Endometrial microvascular endothelial cells (primary cell): ENCODE measurements around the gene ATXN1. TPM values are rescaled to one million over a fixed set of nuclear protein-coding genes. Genes with fewer than 3 reads are reported as not detected.

ENCODE experiments used
- in situ Hi-C: cut with HindIII; loops from 2 replicates; pipeline ENCODE4 v1.10.0; 2017; ENCODE audit warnings: low sequenced_read_pairs, low pct_unique_long_range_greater_than_20kb; ENCODE audit errors: inconsistent ontology term
- total RNA-seq: library from RNA; depleted of rRNA; stranded (reverse); fragments of >200 nt; gene quantifications from one replicate; pipeline ENCODE4 v1.2.3, GENCODE V29; 2015; ENCODE audit errors: inconsistent ontology term

Gene ATXN1
- total RNA-seq, 1 donor from 2014 or later: 8.1 TPM

- in situ Hi-C loops: no loop called here
These were observed 70.6 kb downstream of the ATXN1 start for GRCh38 chr6:16690608-16691142.

DNA sequence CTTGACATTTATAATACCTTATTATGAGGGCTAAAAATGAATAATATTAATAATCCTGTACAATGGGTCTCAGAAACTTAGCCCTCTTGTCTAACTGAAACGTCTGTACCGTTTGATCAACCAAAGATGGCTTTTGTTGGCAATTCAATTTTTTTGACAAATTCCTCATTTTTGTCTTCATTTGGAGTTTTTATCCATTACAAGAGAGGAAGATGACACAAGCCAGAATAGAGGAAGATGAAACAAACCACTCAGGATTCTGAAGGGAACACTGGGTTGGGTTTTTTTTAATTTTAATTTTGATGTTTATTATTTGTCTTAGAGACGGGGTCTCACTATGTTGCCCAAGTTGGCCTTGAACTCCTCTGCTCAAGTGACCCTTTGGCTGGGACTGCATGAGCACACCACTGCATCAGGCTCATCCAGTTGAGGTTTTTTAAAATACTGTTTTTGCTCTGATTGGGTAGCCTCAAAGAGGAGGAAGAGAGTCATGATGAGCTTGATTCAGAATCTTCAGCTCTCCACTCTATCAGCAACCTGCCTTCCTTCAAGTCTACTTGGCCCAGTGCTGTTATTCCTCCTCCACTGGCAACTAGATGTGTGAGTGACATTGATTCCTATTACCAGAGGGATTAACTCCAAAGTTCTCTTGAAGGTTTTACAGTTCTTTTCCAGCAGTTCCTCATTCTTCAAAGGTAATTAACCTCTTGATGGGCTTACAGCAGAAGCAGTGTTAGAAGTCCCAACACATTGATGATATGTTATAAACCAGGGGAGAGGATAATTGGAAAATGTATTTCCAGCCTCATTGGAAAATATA, 71.3 kb downstream of the ATXN1 start:
- in situ Hi-C loops: no loop called here

DNA sequence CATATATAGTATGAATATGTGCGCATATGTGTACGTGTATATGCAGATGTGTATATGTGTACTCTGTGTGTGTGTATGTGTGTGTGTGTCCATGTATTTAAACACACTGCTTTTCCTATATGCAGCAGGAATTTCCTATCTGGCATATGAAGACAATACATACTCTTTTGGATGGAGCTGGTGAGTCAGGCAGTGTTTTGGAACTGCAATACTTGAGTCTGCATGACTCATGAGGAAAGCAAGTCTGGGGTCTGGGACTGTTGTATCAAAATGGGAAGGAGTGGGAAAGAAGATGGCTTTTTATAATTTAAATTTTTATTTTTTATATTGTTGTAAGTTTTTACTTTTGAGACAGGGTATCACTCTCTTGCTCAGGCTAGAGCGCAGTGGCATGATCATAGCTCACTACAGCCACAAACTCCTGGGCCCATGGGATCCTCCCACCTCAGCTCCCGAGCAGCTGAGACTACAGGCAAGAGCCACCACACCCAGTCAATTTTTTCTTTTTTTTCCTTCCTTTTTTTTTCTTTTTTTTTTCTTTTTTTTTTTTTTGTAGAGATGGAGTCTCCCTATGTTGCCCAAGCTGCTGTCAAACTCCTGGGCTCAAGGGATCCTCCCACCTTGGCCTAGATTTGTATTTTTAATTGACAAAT, 72.2 kb downstream of the ATXN1 start:
- in situ Hi-C loops: no loop called here

DNA sequence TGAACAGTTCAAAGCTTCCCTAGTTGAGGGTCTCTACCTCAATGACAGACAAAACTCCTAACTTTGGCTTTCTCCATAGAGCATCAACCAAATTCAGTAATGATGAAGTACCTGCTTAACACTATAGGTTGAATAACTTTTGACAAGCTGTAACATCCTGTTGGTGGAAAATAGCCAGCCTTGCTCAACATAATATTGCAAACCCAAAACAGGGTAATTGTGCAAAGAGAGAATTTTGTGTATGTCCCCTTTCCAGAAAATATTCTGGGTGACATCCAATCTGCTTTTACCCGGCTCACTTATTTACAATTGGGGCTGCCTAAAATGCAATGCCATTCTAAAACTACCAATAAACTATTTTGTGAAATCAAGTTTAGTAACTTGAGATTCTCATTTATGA, 72.8 kb downstream of the ATXN1 start:
- in situ Hi-C loops: no loop called here

DNA sequence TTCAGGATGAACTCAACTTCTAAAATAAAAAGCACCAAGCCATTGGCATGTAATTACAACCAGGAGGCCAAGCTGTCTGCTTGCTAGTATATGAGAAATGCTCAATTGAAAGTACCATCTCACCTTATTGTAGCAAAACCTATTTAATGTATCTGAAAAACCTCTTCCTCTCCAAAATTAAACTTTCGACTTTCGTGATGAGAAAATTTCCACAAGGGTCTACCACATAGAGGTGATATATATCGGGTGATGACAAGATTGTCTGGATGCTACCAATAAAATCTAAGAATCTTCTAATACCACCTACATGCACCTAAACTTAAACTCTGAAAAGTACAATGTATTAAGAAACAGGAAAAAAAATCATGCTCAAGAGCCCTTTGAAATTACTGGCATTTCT, 74.2 kb downstream of the ATXN1 start:
- in situ Hi-C loops: no loop called here

DNA sequence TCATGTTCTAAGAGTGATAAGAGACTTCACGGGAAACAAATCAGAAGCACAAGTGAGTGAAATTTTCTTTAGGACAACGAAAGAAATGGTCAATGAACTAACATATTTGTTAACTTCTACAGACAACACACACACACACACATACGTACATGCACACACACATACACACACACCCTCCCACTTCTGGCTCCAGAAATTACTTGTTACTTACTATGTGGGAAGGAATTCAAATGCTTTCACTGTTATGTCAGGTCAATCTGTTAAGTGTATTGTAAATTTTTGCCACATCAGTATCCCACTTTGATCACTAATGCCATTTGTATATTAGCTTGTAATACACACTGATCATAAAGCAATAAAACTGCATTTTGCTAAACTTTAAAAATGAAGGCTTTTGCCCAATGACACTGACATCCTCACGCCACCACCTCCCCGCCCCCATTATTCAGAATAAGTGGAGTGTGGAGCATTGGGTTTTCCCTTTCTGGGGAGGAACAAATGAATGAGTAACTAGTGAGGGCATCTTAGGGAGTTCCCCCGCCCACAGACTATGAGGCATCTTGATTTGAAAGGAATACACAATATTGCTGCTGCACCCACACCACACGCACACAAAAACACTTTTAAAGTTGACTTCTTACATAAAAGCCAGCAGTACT, 76.2 kb downstream of the ATXN1 start:
- in situ Hi-C loops: no loop called here

DNA sequence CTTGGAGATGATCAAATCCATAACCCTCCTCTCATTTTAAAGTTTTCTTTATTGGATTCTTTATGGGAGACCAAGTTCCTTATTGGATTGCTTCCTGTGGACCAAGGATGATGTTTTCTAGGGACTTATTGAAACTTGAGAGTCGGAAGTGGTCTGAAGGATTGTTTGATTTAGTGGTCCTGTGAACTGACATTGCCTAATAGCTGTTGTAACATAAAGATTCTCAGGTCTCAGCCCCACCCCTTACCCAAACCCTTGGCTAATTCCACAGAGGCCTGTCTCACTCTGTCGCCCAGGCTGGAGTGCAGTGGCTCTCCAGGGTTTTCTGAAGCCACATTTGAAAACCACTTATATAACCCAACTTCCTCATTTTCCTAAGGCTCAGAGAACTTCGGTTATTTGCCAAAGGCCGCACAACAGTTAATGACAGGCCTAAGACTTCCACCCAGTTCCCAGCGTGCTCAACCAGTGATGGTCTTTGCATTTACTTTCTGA, 77.0 kb downstream of the ATXN1 start:
- in situ Hi-C loops: no loop called here

GRCh38 chr6:16683641-16684194, 77.5 kb downstream of the ATXN1 start:
- in situ Hi-C loops: no loop called here

DNA sequence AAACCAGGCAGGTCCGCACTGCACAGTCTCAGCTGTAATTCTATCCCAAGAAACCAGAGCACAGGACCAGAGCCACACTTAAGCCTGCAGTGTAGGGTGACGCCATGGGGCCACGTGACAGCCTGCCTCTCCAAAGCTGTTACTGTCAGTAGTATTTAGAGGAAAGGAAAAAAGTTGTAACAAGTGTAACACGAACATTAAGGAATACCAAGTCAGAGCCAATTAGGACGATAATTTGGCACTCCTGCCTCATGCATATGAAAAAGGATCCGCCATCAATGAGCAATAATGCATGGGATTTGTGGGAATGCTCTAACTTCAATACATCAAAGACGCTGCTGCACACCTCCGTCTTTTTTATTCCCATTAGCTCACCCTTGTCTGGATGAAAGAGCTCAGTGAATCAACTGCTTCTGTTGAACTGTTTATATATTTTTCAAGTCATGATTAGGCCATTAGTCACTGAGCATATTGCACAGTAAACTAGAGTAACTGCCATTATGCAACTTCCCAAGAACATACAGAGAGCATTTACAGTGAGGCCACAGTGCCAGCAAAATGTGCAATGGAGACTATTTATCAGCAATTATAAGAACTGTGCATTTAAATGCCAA, 79.9 kb downstream of the ATXN1 start:
- in situ Hi-C loops: no loop called here

- in situ Hi-C loops: no loop called here
These were observed 82.2 kb downstream of the ATXN1 start for GRCh38 chr6:16679050-16679449.

DNA sequence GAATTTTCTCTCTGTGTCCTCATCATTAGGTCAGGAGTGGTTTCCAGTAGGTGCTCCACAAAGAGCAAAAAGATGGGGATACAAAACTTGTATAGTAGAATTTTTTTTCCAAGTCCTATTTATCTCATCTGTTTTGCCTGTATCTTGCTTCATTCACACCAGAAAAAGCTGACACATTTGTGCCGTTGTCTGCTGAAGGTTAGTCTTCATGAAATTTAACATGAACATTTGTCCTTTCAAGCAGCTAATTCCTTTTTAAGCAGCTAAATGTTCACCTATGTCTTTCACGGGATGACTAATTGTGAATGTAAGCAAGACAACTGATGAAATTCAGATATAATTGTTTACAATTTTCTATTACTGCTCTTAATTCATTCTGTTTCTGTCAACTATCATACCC, 83.8 kb downstream of the ATXN1 start:
- in situ Hi-C loops: no loop called here

- in situ Hi-C loops: no loop called here
These were observed 84.3 kb downstream of the ATXN1 start for GRCh38 chr6:16676978-16677377.

- in situ Hi-C loops: no loop called here
These were observed 84.9 kb downstream of the ATXN1 start for GRCh38 chr6:16676376-16676775.

- in situ Hi-C loops: no loop called here
These were observed 86.4 kb downstream of the ATXN1 start for GRCh38 chr6:16674801-16675392.

DNA sequence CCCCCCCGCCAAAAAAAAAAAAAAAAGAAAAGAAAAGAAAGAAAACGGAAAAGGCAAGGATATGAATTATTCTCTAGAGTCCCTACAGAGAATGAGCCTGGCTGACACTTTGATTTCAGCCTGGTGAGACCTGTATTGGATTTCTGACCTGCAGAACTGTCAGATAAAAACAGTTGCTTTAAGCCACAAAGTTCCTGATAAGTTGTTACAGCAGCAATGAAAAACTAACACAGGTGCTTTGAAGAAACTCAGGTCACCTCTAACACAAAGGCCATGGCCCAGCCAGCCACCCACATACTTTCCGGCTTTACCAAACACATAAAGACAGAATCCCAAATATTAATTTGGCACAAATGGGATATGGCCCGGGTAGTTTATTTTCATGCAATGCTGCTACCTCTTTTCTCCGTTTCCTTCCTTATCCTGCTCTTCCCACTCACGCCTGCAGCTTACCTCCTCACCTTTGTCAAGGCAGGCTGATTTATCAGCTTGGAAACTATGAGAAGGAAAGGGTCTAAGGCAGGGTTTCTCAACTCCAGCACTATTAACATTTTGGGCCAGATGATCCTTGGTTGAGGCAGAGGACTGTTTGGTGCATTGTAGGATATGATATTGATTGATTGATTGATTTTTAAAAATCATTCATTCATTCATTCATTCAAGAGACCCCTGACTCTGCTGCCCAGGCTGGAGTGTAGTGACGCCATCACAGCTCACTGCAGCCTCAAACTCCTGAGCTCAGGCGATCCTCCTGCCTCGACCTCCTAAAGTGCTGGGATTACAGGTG, 88.1 kb downstream of the ATXN1 start:
- in situ Hi-C loops: no loop called here

DNA sequence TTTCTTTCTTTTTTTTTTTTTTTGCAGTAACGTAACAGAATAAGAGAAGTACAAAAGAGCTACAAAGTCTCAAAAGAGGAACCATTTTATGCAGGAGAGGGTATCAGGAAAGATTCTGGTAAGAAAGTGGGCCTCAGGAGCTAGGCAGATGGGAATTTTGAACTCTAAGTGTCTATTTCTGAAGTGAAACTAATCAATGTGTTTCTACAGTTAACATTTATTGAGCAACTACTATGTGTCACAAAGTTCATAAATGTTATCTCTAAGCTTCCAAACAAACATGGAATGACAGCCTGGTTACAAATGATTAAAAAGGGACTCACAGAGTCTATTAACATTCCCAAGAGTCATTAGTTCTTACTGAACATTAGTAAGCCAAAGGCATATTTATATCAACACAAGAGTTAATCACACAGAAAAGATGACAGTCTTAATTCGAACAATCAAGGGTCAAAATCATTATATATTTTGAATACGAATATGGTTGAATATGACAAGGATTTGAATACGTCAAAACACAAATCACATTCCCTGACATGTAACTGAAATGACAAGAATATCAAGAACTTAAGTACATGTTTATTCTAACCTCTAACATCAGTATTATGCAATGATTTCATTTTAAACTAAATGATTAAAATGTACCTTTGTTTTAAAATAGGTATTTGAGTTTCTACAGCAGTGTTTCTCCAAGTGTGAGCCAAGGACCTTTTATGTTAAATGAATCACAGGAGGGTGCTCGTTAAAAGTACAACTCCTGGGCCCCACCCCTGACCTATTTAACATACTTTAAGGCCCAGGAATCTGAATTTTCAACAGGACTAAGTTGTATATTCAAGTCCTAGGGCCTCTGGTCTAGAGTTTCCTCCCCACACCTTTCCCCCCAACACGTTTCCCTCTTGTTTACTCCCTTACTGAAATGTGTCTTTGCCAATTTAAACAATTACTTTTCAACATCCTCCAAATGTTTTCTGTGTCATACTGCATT, 89.7 kb downstream of the ATXN1 start:
- in situ Hi-C loops: no loop called here

DNA sequence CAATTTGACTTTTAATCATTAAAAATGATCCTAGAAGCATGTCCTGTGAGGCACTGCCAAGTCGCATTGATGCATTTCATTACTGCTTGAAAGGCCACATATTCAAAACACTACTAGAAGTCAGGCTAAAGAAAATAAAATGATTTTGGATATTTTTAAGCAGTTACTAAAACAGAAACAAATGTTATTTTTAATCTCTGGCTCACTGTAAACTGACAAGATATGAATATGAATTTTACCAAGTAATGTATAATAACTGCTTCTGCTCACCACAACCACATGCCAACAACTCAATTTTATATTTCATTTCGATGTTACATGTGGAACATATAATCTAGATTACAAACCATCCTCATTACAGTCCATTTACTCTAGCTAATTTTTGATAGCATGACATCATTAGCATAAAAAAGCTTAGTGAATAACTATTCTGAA, 90.6 kb downstream of the ATXN1 start:
- in situ Hi-C loops: no loop called here
